ENCODE data around the gene ARHGAP29.

Gene ARHGAP29

DNA sequence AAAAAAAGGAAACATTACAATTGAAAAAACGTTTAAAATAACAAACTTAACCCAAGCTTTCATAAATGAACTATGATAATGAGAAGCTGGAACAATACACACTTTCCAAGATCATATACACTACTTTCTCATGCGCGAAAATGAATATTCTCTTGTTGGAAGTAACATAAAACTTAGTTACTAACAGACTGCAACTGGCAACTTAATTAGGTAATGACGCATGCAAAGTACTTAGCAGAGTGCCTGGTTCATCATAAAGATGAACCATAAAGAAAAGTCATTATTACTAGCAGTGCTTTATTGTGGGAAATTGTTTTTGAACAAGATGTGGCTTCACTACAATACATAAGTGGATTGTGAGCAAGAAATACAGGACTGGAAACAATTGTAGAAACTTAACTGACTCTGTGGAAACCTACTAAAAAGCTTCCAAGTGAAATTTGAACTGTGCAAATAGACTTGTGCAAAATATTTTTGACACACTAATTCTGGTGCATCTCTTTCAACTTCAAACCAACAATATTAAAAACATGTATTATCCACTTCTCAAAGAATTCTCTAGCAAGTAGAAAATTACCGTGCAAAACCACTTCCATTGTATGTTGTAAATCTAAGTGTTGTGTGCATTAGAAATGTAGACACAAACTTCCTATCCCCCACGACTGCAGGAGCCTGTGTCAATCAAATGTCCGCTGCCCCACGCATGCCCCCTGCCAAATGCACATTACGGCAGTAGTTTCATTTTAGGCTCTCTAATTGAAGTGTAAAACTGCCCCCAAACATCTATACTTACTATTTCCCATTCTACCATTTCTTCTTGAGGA is 2.0 kb downstream of the ARHGAP29 start:
- Histone ChIP-seq H2AFZ (ENCODE audit: low read length) (no peak overlapping the region), H3K4me1 (ENCODE audit: insufficient read depth, low read length, poor library complexity, severe bottlenecking) (peaks cover 32% of the 10 kb centered on the region), H3K27me3 (ENCODE audit: insufficient read depth, low read length, poor library complexity, severe bottlenecking) (no peaks in the 10 kb centered on the region), H3K4me3 (ENCODE audit: low read length, poor library complexity, severe bottlenecking) (no peak overlapping the region), H3K9ac (ENCODE audit: low read depth, low read length, poor library complexity, severe bottlenecking) (no peak overlapping the region), H3K4me2 (ENCODE audit: low read depth, low read length, poor library complexity, severe bottlenecking) (no peak overlapping the region), H3K36me3 (ENCODE audit: insufficient read depth, low read length) (no peaks in the 10 kb centered on the region), H3K79me2 (ENCODE audit: insufficient read depth, low read length) (no peaks in the 10 kb centered on the region), H3K9me2 (replicated peaks; ENCODE audit: low read depth, low read length) (no peaks in the 10 kb centered on the region), H3K9me3 (ENCODE audit: insufficient read depth, low read depth, low read length) (no peaks in the 10 kb centered on the region), H4K20me1 (ENCODE audit: insufficient read depth, low read length, poor library complexity, severe bottlenecking) (no peaks in the 10 kb centered on the region), H3F3A (ENCODE audit: low read depth) (no peaks in the 10 kb centered on the region)
- TF ChIP-seq EZH2phosphoT487 (IDR thresholded peaks at IDR 0.05; ENCODE audit: borderline replicate concordance): no peak
- TF ChIP-seq, protein P1, sequence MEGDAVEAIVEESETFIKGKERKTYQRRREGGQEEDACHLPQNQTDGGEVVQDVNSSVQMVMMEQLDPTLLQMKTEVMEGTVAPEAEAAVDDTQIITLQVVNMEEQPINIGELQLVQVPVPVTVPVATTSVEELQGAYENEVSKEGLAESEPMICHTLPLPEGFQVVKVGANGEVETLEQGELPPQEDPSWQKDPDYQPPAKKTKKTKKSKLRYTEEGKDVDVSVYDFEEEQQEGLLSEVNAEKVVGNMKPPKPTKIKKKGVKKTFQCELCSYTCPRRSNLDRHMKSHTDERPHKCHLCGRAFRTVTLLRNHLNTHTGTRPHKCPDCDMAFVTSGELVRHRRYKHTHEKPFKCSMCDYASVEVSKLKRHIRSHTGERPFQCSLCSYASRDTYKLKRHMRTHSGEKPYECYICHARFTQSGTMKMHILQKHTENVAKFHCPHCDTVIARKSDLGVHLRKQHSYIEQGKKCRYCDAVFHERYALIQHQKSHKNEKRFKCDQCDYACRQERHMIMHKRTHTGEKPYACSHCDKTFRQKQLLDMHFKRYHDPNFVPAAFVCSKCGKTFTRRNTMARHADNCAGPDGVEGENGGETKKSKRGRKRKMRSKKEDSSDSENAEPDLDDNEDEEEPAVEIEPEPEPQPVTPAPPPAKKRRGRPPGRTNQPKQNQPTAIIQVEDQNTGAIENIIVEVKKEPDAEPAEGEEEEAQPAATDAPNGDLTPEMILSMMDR (conservative IDR thresholded peaks at IDR 0.05; ENCODE audit: low read length): no peak

GRCh38 chr1:94234615-94235014 is 2.8 kb downstream of the ARHGAP29 start:
- no peak overlapping the region for H3K4me2 ChIP-seq (ENCODE audit: low read depth, low read length, poor library complexity, severe bottlenecking)
- no peak for TF ChIP-seq EZH2phosphoT487 (IDR thresholded peaks at IDR 0.05; ENCODE audit: borderline replicate concordance)
- TF ChIP-seq, protein P1 (conservative IDR thresholded peaks at IDR 0.05; ENCODE audit: low read length): no peak
- H3K9me2 ChIP-seq (replicated peaks; ENCODE audit: low read depth, low read length): no peaks in the 10 kb centered on the region
- H3K79me2 ChIP-seq (ENCODE audit: insufficient read depth, low read length): no peaks in the 10 kb centered on the region
- no peaks in the 10 kb centered on the region for H3F3A ChIP-seq (ENCODE audit: low read depth)
- no peak overlapping the region for H3K4me3 ChIP-seq (ENCODE audit: low read length, poor library complexity, severe bottlenecking)
- no peaks in the 10 kb centered on the region for H4K20me1 ChIP-seq (ENCODE audit: insufficient read depth, low read length, poor library complexity, severe bottlenecking)
- no peaks in the 10 kb centered on the region for H3K36me3 ChIP-seq (ENCODE audit: insufficient read depth, low read length)
- H3K27me3 ChIP-seq (ENCODE audit: insufficient read depth, low read length, poor library complexity, severe bottlenecking): no peaks in the 10 kb centered on the region
- H2AFZ ChIP-seq (ENCODE audit: low read length): no peak overlapping the region
- H3K9me3 ChIP-seq (ENCODE audit: insufficient read depth, low read depth, low read length): no peaks in the 10 kb centered on the region
- no peak overlapping the region for H3K9ac ChIP-seq (ENCODE audit: low read depth, low read length, poor library complexity, severe bottlenecking)
- H3K4me1 ChIP-seq (ENCODE audit: insufficient read depth, low read length, poor library complexity, severe bottlenecking): peaks cover 24% of the 10 kb centered on the region

- Histone ChIP-seq H3K9me3 (ENCODE audit: insufficient read depth, low read depth, low read length) (no peaks in the 10 kb centered on the region), H3K27me3 (ENCODE audit: insufficient read depth, low read length, poor library complexity, severe bottlenecking) (no peaks in the 10 kb centered on the region), H3K9me2 (replicated peaks; ENCODE audit: low read depth, low read length) (no peaks in the 10 kb centered on the region), H3K79me2 (ENCODE audit: insufficient read depth, low read length) (no peaks in the 10 kb centered on the region), H3K4me2 (ENCODE audit: low read depth, low read length, poor library complexity, severe bottlenecking) (no peak overlapping the region), H3K4me1 (ENCODE audit: insufficient read depth, low read length, poor library complexity, severe bottlenecking) (peaks cover 13% of the 10 kb centered on the region), H4K20me1 (ENCODE audit: insufficient read depth, low read length, poor library complexity, severe bottlenecking) (no peaks in the 10 kb centered on the region), H3F3A (ENCODE audit: low read depth) (no peaks in the 10 kb centered on the region), H3K4me3 (ENCODE audit: low read length, poor library complexity, severe bottlenecking) (no peak overlapping the region), H2AFZ (ENCODE audit: low read length) (no peak overlapping the region), H3K9ac (ENCODE audit: low read depth, low read length, poor library complexity, severe bottlenecking) (no peak overlapping the region), H3K36me3 (ENCODE audit: insufficient read depth, low read length) (no peaks in the 10 kb centered on the region)
- TF ChIP-seq, protein P1 (conservative IDR thresholded peaks at IDR 0.05; ENCODE audit: low read length): no peak
- no peak for TF ChIP-seq EZH2phosphoT487 (IDR thresholded peaks at IDR 0.05; ENCODE audit: borderline replicate concordance)
These were observed 5.6 kb downstream of the ARHGAP29 start for GRCh38 chr1:94231746-94232145.

Data from Loucy (cell line).